Measurements from ENCODE around the gene GRM3.
"Not testable (repeated sequence)": the region's sequence is repeated elsewhere in the genome, so short reads cannot be mapped to it uniquely, and the experiment has no call there.

Gene GRM3

GRCh38 chr7:86643561-86644281, at the start of gene GRM3:
Gene GRM3 (plus strand): TSS chr7:86643909. CDS start chr7:86765146, 121,237 bp downstream.
- no peak for DNase-seq (ENCODE audit: low read depth)

GRCh38 chr7:86598311-86598710, 45.4 kb upstream of the GRM3 start:
- DNase-seq (ENCODE audit: low read depth) = no peak

- no peak for DNase-seq (ENCODE audit: low read depth)
Measured at GRCh38 chr7:86598721-86599120, 45.0 kb upstream of the GRM3 start.

- DNase-seq (ENCODE audit: low read depth) = no peak
Measured at GRCh38 chr7:86600506-86601290, 43.0 kb upstream of the GRM3 start.

DNA sequence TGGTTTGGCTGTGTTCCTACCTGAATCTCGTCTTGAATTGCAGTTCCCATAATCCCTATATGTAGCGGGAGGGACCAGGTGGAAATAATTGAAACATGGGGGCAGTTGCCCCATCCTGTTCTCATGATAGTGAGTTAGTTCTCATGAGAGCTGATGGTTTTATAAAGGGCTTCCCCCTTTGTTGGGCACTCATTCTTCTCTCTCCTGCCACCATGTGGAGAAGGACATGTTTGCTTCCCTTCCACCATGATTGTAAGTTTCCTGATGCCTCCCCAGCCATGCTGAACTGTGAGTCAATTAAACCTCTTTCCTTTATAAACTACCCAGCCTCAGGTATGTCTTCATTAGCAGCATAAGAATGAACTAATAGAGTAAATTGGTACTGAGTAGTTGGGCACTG, 28.0 kb upstream of the GRM3 start:
- DNase-seq (ENCODE audit: low read depth) = not testable (repeated sequence)

- DNase-seq (ENCODE audit: low read depth) = no peak
Measured at GRCh38 chr7:86644282-86645224, 844 bp downstream of the GRM3 start.

- no peak for DNase-seq (ENCODE audit: low read depth)
Measured at GRCh38 chr7:86645225-86645608, 1.5 kb downstream of the GRM3 start.

- DNase-seq (ENCODE audit: low read depth) = no peak
Measured at GRCh38 chr7:86645676-86646276, 2.1 kb downstream of the GRM3 start.

DNA sequence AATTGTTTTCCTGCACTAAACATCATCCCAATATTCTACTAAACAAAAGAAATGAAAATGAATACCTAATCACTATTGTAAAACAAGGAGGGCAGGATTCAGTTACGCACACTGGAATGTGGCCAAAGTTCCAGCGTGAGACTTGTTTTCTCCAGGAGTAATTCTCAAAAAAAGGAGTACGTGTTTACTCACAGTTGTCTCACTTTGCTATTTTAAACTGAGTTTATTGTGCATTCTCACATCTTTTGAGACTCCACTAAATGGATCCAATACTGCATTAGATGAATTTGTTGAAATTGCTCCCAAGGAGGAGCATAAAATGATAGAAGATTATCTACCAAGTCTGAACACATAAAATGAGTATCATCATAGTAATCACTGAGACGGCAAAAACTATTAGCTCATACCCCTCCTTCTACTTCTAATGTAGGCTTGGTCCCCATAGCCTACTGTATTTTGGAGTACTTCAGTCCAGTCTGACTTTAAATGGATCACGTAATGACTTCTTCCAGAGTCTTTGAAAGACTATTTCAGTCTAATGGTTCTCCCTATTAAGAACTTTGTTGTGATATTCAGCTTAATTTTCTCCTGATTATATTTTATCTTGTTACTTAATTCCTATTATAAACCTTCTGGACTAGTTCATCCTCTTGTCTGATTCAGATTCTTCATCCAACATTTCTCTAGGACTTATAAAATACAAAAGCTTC, 3.8 kb downstream of the GRM3 start:
- no peak for DNase-seq (ENCODE audit: low read depth)

- no peak for DNase-seq (ENCODE audit: low read depth)
Measured at GRCh38 chr7:86648169-86648568, 4.5 kb downstream of the GRM3 start.

DNA sequence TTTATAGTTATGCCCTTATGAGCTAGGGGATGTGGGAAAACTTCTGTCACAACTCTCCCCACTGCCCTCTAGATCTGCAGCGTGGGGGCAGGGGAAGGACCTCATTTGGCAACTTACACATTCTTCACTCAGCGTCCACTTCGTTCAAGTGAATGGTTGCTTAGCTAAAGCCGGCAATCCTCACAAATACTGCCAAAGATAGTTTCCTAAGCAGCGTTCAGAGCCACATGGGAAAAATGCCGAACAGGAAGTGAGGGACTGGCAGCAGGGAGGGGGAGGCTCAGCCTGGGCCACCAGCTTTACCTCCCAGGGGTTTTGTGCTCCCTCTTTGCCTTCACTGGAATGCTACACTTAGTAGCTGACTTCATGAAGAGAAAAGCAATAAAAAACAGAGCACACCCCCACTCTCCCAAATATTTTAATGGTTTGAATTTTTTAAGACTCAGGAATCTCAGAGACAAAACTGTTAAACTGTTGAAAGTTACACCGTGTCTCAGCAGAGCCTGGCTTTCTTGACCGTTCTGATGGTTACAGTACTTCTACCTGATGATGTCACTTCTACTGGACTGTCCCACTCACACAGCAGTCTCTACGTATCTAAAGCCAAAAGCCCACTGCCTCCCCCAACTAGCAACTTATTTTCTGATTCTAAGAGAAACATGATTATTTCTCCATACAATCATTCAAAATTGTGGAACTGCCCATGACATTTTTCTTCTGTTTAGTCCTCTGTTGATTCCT, 10.4 kb downstream of the GRM3 start:
- no peak for DNase-seq (ENCODE audit: low read depth)

DNA sequence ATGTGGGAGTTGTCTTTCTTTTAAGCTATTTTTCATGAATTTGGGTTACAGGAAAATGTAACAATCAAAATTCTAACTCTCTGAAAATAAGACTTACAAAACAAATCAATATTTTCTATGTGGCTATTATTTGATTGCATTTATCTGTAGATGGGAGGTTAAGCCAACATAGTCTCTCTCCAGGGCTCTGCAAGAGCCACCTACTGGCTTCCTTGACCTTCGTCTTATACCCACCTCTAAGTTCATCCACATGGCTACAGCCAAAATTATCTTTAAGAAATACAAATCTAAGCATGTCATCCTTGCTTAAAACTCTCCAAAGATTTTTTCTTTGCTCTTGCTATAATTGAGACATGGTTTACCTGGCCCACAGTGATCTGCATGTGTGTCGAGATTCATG, 14.2 kb downstream of the GRM3 start:
- DNase-seq (ENCODE audit: low read depth) = no peak

DNA sequence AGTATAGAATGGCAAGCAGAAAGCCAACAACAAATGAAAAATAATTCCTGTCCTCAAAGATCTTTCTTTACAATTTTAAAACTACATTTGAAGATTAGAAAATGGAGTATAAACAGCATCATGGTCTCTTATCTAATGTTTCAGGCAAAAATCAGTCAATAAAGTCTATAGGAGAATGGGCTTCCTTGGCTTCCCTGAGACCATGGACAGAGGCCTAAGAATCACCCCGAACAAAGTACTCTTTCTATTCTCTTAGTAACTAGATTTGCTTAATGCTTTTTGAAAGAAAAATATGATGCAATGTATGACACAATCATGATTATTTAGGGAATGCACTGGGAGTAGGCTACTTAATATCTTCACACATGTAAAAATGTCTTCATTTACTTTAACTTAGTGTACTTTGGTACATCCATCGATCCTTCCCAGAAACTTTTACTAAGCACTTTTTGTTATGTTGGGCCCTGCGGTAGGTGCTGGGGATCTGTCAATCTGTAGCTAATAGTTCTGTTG, 17.3 kb downstream of the GRM3 start:
- no peak for DNase-seq (ENCODE audit: low read depth)

- no peak for DNase-seq (ENCODE audit: low read depth)
Measured at GRCh38 chr7:86664486-86664885, 20.8 kb downstream of the GRM3 start.

- DNase-seq (ENCODE audit: low read depth) = no peak
Measured at GRCh38 chr7:86664991-86665390, 21.3 kb downstream of the GRM3 start.

- no peak for DNase-seq (ENCODE audit: low read depth)
Measured at GRCh38 chr7:86665669-86666068, 22.0 kb downstream of the GRM3 start.

- DNase-seq (ENCODE audit: low read depth) = no peak
Measured at GRCh38 chr7:86667732-86668131, 24.0 kb downstream of the GRM3 start.

- DNase-seq (ENCODE audit: low read depth) = no peak
Measured at GRCh38 chr7:86668315-86668714, 24.6 kb downstream of the GRM3 start.

GRCh38 chr7:86687831-86688230, 44.1 kb downstream of the GRM3 start:
- no peak for DNase-seq (ENCODE audit: low read depth)

DNA sequence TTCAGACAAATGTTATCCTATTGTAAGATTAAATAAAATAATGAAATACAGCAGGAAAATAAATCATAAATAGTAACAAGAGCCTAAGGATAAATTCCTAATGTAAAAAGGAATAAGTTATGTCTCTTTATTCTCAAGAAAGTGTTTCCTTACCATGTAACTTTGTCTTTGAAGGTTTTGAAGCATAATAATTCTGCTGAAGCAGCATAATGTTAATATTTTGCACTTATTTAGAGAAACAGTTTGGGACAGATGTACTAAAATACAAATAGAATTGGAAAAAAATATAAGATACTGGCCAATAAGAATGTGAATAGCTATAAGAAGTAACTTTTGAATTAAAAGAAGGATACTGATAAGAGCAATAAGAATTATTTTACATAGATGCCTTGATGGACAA, 45.7 kb downstream of the GRM3 start:
- DNase-seq (ENCODE audit: low read depth) = no peak
